Endodermal cell (in vitro differentiated cells): Measurements from ENCODE around the gene CDX2. TPM values are rescaled to one million over a fixed set of nuclear protein-coding genes. Genes with fewer than 3 reads are reported as not detected.
"Not testable (repeated sequence)": the region's sequence is repeated elsewhere in the genome, so short reads cannot be mapped to it uniquely, and the experiment has no call there.

Experiments used
- DNase-seq: peaks from one replicate; pipeline ENCODE4 v3.0.0-alpha.2; 2017
- H3K27ac ChIP-seq: 2 replicates; pipeline ENCODE4 v1.5.1; 2013; ENCODE audit warnings: mild to moderate bottlenecking, low read depth, low read length, moderate library complexity
- H3K27me3 ChIP-seq: 2 replicates; pipeline ENCODE4 v1.6.1; 2013; ENCODE audit warnings: mild to moderate bottlenecking, low read length, moderate library complexity; ENCODE audit not compliant: insufficient read depth, control insufficient read depth, poor library complexity, severe bottlenecking
- H3K36me3 ChIP-seq: 2 replicates; pipeline ENCODE4 v1.7.0; 2013; ENCODE audit warnings: mild to moderate bottlenecking, low read length, moderate library complexity; ENCODE audit not compliant: control insufficient read depth, insufficient read depth
- H3K4me1 ChIP-seq: one replicate; pipeline ENCODE4 v1.7.0; 2013; ENCODE audit warnings: low read length; ENCODE audit not compliant: control insufficient read depth, insufficient read depth
- H3K4me3 ChIP-seq: 2 replicates; pipeline ENCODE4 v1.5.1; 2013; ENCODE audit warnings: mild to moderate bottlenecking, low read length, moderate library complexity
- H3K9ac ChIP-seq: 2 replicates; pipeline ENCODE4 v1.6.1; 2013; ENCODE audit warnings: mild to moderate bottlenecking, low read length, moderate library complexity; ENCODE audit not compliant: poor library complexity, severe bottlenecking; ENCODE audit errors: extremely low read depth
- H3K9me3 ChIP-seq: 2 replicates; pipeline ENCODE4 v1.6.1; 2013; ENCODE audit warnings: mild to moderate bottlenecking, low read length, moderate library complexity; ENCODE audit not compliant: control insufficient read depth
- H3K27ac Mint-ChIP-seq: 2 replicates; pipeline ENCODE4 v1.8.0; 2020; ENCODE audit warnings: mixed read lengths
- H3K27me3 Mint-ChIP-seq: 2 replicates; pipeline ENCODE4 v1.8.0; 2021; ENCODE audit warnings: mild to moderate bottlenecking, mixed read lengths; ENCODE audit not compliant: insufficient read depth
- H3K36me3 Mint-ChIP-seq: 2 replicates; pipeline ENCODE4 v1.8.0; 2020; ENCODE audit warnings: low read depth, mixed read lengths
- H3K4me1 Mint-ChIP-seq: 2 replicates; pipeline ENCODE4 v1.8.0; 2020; ENCODE audit warnings: mixed read lengths
- H3K4me3 Mint-ChIP-seq: 2 replicates; pipeline ENCODE4 v1.8.0; 2020; ENCODE audit warnings: mild to moderate bottlenecking, moderate library complexity, mixed read lengths
- H3K9me3 Mint-ChIP-seq: 2 replicates; pipeline ENCODE4 v1.8.0; 2020; ENCODE audit warnings: mild to moderate bottlenecking, mixed read lengths
- WGBS, 2 experiments: methylation state at CpG; one replicate each; pipeline versions ENCODE4 v1.1.5 to v1.1.7; 2013; ENCODE audit warnings: missing lambda C conversion rate in 2 of 2, mixed read lengths in 1 of 2; ENCODE audit not compliant: insufficient coverage in 1 of 2, insufficient read length in 1 of 2; 5-methylcytosine and 5-hydroxymethylcytosine counted together
- total RNA-seq, 2 donors: library from RNA; stranded (reverse); fragmentation: NEBNext Ultra II Directional in 1 of 2; extraction: Animal tissue kit (Norgen Biotek cat#: 25700) in 1 of 2; gene quantifications; 2 replicates in 1 of 2; 3 replicates in 1 of 2; pipeline ENCODE4 v1.2.1, GENCODE V29; 2021
- TF ChIP-seq, protein P1 (sequence below): fragments of 200-600 bp; sonication (generic); conservative IDR thresholded peaks from 2 replicates; pipeline ENCODE4 v1.5.0; 2021; ENCODE audit warnings: antibody characterized with exemption, mild to moderate bottlenecking

Gene CDX2
- total RNA-seq, 2 donors from 2014 or later: not detected

DNA sequence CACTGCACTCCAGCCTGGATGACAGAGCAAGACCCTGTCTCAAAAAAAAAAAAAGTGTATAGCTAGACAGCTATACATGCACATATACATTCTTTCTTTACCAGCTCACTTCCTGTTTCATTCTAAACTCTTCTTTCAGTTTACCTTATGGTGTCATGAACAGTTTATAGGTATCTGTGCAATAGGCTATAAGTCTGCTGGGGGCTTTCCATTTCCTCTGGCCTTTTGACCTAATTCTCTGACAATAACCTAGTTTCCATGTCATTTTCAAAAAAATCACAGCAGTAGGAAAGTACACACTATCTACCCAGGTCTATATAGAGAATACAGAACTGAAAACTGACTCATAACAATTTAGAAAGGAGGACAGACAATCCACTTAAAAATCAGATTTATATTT is 43.8 kb upstream of the CDX2 start:
- Histone ChIP-seq H3K4me1 (no peaks in the 10 kb centered on the region), H3K36me3 (no peaks in the 10 kb centered on the region), H3K9ac (no peak overlapping the region), H3K27ac (no peak overlapping the region), H3K4me3 (no peak overlapping the region), H3K27me3 (no peaks in the 10 kb centered on the region), H3K9me3 (no peaks in the 10 kb centered on the region)
- Mint-ChIP-seq H3K4me1 (peaks cover 4% of the 10 kb centered on the region), H3K36me3 (no peaks in the 10 kb centered on the region), H3K4me3 (no peak overlapping the region), H3K9me3 (no peaks in the 10 kb centered on the region), H3K27ac (no peak overlapping the region), H3K27me3 (peaks cover 2% of the 10 kb centered on the region)
- no peak for DNase-seq
- TF ChIP-seq, protein P1, sequence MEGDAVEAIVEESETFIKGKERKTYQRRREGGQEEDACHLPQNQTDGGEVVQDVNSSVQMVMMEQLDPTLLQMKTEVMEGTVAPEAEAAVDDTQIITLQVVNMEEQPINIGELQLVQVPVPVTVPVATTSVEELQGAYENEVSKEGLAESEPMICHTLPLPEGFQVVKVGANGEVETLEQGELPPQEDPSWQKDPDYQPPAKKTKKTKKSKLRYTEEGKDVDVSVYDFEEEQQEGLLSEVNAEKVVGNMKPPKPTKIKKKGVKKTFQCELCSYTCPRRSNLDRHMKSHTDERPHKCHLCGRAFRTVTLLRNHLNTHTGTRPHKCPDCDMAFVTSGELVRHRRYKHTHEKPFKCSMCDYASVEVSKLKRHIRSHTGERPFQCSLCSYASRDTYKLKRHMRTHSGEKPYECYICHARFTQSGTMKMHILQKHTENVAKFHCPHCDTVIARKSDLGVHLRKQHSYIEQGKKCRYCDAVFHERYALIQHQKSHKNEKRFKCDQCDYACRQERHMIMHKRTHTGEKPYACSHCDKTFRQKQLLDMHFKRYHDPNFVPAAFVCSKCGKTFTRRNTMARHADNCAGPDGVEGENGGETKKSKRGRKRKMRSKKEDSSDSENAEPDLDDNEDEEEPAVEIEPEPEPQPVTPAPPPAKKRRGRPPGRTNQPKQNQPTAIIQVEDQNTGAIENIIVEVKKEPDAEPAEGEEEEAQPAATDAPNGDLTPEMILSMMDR: no peak

DNA sequence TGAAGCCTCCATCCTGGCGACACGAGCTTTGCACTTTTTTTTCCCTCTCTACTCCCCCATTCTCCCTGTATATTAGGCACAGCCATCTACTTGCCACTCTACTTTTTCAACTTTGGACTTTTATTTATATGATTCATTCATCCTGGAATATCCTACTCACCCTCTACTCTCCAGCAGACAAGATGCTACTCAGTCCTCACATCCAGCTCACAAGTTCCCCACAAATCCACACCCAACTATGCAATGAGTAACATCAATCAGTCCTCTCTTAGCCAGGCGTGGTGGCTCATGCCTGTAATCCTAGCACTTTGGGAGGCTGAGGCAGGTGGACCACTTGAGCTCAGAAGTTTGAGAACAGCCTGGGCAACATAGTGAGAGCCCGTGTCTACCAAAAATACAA is 43.3 kb upstream of the CDX2 start:
- no peaks in the 10 kb centered on the region for H3K27me3 ChIP-seq
- no peaks in the 10 kb centered on the region for H3K36me3 Mint-ChIP-seq
- no peak overlapping the region for H3K27ac ChIP-seq
- WGBS, 2 experiments: 86 to 90% methylated on average over 1 to 4 of the region's 4 CpGs
- H3K4me1 Mint-ChIP-seq: peaks cover 4% of the 10 kb centered on the region
- no peak overlapping the region for H3K27ac Mint-ChIP-seq
- TF ChIP-seq, protein P1: no peak
- no peaks in the 10 kb centered on the region for H3K9me3 Mint-ChIP-seq
- H3K9ac ChIP-seq: no peak overlapping the region
- no peaks in the 10 kb centered on the region for H3K36me3 ChIP-seq
- H3K4me3 ChIP-seq: no peak overlapping the region
- no peaks in the 10 kb centered on the region for H3K4me1 ChIP-seq
- no peak for DNase-seq
- no peaks in the 10 kb centered on the region for H3K9me3 ChIP-seq
- H3K4me3 Mint-ChIP-seq: no peak overlapping the region
- H3K27me3 Mint-ChIP-seq: peaks cover 2% of the 10 kb centered on the region

DNA sequence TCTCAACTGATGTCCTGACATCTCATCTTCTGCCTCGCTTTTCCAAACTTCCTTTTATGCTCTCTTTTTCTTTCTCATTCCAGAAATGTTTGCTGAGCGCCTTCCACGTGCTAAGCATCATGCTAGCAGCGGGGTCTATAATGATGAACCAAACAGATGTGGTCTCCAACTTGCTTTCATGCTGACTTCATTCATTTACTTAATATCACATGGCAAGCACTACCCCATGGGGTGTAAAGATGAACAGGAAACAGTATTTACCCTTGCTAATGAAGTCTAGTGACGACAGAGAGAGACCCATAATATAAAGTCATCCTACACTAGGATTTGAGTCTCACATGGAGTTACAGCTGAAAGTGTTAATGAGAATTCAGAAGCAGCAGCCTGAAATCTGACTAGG is 40.9 kb upstream of the CDX2 start:
- no peaks in the 10 kb centered on the region for H3K36me3 ChIP-seq
- H3K4me1 Mint-ChIP-seq: peaks cover 4% of the 10 kb centered on the region
- TF ChIP-seq, protein P1: no peak
- H3K9me3 Mint-ChIP-seq: no peaks in the 10 kb centered on the region
- no peak overlapping the region for H3K27ac Mint-ChIP-seq
- H3K36me3 Mint-ChIP-seq: no peaks in the 10 kb centered on the region
- H3K9ac ChIP-seq: no peak overlapping the region
- no peak overlapping the region for H3K4me3 ChIP-seq
- H3K27me3 ChIP-seq: no peaks in the 10 kb centered on the region
- H3K27me3 Mint-ChIP-seq: peaks cover under 1% of the 10 kb centered on the region
- H3K4me3 Mint-ChIP-seq: no peak overlapping the region
- no peaks in the 10 kb centered on the region for H3K4me1 ChIP-seq
- no peak for DNase-seq
- 75 to 82% methylated on average over 4 to 5 of the region's 5 CpGs for WGBS, 2 experiments
- no peak overlapping the region for H3K27ac ChIP-seq
- H3K9me3 ChIP-seq: no peaks in the 10 kb centered on the region

DNA sequence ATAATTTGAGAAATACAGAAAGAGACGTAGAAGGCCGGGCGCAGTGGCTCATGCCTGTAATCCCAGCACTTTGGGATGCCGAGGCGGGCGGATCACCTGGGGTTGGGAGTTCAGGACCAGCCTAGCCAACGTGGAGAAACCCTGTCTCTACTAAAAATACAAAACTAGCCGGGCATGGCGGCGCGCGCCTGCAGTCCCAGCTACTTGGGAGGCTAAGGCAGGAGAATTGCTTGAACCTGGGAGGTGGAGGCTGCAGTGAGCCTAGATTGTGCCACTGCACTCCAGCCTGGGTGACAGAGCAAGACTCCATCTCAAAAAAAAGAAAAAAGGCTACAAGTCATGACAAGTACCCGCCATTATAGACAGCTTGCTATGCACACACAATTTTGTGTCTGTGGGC is 35.9 kb upstream of the CDX2 start:
- not testable (repeated sequence) for H3K9me3 ChIP-seq, H3K27me3 Mint-ChIP-seq, H3K27me3 ChIP-seq, H3K4me3 Mint-ChIP-seq, H3K9ac ChIP-seq, H3K36me3 ChIP-seq, H3K4me1 Mint-ChIP-seq, H3K27ac Mint-ChIP-seq, H3K9me3 Mint-ChIP-seq, H3K36me3 Mint-ChIP-seq, H3K4me1 ChIP-seq, H3K27ac ChIP-seq, H3K4me3 ChIP-seq, DNase-seq
- 90% methylated on average over 11 of the region's 13 CpGs; no CpG with 5 or more reads in 1 of the 2 experiments for WGBS, 2 experiments
